ENCODE results near the gene HOXC10.

GRCh38 chr12:54007538-54008259 is 22.8 kb downstream of the HOXC10 start:
- TF ChIP-seq CTCF (IDR thresholded peaks at IDR 0.05) (no peak), POLR2AphosphoS5 (IDR thresholded peaks at IDR 0.05) (no peak)
